Measurements from ENCODE around the gene MCOLN1.

MCOLN1 gene

DNA sequence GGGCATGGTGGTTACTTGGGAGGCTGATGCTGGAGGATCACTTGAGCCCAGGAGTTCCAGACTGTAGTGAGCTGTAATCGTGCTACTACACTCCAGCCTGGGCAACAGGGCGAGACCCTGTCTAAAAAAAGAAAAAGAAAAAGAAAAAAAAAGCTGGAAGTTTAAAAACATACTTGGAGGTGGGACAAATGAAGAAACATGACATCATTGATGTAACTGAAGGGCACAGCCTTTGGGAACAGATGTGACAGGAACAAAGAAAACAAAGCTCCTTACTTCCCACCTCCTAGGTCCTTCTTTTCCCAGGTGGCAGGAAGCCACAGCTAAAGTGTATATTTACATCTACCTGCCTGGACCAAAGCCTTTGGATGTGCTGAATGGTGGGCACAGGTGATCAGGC is 35.5 kb upstream of the MCOLN1 start:
- TF ChIP-seq RAD21 (IDR thresholded peaks at IDR 0.05; ENCODE audit: low read depth) = no peak
- TF ChIP-seq TEAD4 (IDR thresholded peaks at IDR 0.05) = no peak
- TF ChIP-seq CEBPB (IDR thresholded peaks at IDR 0.05) = no peak
- TF ChIP-seq, protein P1, sequence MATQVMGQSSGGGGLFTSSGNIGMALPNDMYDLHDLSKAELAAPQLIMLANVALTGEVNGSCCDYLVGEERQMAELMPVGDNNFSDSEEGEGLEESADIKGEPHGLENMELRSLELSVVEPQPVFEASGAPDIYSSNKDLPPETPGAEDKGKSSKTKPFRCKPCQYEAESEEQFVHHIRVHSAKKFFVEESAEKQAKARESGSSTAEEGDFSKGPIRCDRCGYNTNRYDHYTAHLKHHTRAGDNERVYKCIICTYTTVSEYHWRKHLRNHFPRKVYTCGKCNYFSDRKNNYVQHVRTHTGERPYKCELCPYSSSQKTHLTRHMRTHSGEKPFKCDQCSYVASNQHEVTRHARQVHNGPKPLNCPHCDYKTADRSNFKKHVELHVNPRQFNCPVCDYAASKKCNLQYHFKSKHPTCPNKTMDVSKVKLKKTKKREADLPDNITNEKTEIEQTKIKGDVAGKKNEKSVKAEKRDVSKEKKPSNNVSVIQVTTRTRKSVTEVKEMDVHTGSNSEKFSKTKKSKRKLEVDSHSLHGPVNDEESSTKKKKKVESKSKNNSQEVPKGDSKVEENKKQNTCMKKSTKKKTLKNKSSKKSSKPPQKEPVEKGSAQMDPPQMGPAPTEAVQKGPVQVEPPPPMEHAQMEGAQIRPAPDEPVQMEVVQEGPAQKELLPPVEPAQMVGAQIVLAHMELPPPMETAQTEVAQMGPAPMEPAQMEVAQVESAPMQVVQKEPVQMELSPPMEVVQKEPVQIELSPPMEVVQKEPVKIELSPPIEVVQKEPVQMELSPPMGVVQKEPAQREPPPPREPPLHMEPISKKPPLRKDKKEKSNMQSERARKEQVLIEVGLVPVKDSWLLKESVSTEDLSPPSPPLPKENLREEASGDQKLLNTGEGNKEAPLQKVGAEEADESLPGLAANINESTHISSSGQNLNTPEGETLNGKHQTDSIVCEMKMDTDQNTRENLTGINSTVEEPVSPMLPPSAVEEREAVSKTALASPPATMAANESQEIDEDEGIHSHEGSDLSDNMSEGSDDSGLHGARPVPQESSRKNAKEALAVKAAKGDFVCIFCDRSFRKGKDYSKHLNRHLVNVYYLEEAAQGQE (IDR thresholded peaks at IDR 0.05; ENCODE audit: low read depth) = no peak
- TF ChIP-seq TAF1 (IDR thresholded peaks at IDR 0.05; ENCODE audit: low read depth) = no peak
- TF ChIP-seq FOXM1 (IDR thresholded peaks at IDR 0.05; ENCODE audit: borderline replicate concordance, low read depth) = no peak
- TF ChIP-seq, protein P2, sequence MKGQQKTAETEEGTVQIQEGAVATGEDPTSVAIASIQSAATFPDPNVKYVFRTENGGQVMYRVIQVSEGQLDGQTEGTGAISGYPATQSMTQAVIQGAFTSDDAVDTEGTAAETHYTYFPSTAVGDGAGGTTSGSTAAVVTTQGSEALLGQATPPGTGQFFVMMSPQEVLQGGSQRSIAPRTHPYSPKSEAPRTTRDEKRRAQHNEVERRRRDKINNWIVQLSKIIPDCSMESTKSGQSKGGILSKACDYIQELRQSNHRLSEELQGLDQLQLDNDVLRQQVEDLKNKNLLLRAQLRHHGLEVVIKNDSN (IDR thresholded peaks at IDR 0.05) = no peak

DNA sequence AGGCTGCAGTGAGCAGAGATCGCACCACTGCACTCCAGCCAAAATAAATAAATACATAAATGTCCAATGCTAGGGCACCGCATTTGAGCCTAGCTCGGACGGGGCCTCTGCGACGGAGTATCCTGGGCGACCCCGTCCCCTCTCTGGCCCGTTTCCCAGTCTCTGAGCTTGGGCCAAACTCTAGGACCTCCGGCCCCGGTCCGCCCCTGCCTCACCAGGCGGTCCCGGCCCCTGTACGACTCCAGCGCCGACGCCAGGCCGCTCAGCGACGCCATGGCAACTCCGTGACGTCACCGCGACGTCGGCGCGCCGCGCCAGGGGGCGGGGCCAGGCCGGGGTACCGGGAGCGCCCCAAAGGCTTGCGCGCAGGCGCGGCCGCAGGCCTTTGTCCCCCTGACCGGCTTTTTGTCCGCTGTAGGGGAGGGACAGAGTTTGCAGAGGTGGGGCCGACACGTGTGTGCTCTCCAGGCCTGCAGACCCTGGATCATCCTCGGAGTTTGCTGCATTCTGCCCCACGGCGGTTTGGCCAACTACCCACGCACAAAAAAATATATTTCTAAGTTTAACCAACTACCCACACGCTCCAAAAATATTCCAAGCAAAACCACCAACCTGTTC is 33.6 kb upstream of the MCOLN1 start, which contains the start of gene PEX11G:
Gene PEX11G, minus strand, starts transcription at position 300 of the 618 bp plus-strand sequence. Its CDS starts 25 bp downstream, at position 275.
- TF ChIP-seq, protein P1 (IDR thresholded peaks at IDR 0.05; ENCODE audit: low read depth) = no peak
- TF ChIP-seq, protein P3, sequence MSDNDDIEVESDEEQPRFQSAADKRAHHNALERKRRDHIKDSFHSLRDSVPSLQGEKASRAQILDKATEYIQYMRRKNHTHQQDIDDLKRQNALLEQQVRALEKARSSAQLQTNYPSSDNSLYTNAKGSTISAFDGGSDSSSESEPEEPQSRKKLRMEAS (IDR thresholded peaks at IDR 0.05) = peak; percentile 81; the same call in 1 of the 2 replicates
- peak; percentile 91 for TF ChIP-seq CREB1 (IDR thresholded peaks at IDR 0.05; ENCODE audit: low read depth)
- no peak for TF ChIP-seq RAD21 (IDR thresholded peaks at IDR 0.05; ENCODE audit: low read depth)
- peak; percentile 79 for TF ChIP-seq YY1 (IDR thresholded peaks at IDR 0.05; ENCODE audit: low read depth)
- peak; percentile 59 for TF ChIP-seq TAF1 (IDR thresholded peaks at IDR 0.05; ENCODE audit: low read depth)
- TF ChIP-seq EGR1 (IDR thresholded peaks at IDR 0.05) = no peak

DNA sequence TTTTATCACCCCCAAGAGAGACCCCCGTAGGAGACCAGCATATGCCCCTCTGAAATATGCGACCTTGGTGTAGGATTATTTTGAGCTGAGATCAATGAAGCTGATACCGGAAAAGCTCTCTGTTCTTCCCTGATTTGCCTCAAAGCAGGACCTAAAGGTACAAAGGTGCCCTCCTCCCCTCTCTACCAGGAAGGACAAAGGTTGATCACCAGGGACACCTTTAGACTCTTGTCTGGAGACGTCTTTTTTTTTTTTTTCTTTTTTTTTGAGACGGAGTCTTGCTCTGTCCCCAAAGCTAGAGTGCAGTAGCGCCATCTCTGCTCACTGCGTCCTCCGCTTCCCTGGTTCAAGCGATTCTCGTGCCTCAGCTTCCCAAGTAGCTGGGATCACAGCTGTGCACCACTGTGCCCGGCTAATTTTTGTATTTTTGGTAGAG is 32.8 kb upstream of the MCOLN1 start:
- TF ChIP-seq CREB1 (IDR thresholded peaks at IDR 0.05; ENCODE audit: low read depth) = no peak

DNA sequence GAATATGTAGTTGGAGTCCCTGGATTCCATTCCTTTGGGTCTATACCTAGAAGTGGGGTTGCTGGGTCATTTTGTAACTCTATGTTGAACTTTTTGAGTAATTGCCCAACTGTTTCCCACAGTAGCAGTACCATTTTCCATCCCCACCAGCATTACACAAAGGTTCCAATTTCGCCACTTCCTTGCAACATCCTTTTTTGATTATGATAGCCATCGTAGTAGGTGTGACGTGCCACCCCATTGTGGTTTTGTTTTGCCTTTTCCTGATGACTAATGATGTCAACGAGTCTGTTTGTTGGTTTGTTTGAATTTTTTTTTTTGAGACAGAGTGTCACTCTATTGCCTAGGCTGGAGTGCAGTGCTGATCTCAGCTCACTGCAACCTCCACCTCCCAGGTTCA is 30.3 kb upstream of the MCOLN1 start:
- no peak for TF ChIP-seq ZBTB7A (IDR thresholded peaks at IDR 0.05; ENCODE audit: low read depth)
- TF ChIP-seq, protein P2 (IDR thresholded peaks at IDR 0.05) = no peak
- TF ChIP-seq TEAD4 (IDR thresholded peaks at IDR 0.05) = no peak

DNA sequence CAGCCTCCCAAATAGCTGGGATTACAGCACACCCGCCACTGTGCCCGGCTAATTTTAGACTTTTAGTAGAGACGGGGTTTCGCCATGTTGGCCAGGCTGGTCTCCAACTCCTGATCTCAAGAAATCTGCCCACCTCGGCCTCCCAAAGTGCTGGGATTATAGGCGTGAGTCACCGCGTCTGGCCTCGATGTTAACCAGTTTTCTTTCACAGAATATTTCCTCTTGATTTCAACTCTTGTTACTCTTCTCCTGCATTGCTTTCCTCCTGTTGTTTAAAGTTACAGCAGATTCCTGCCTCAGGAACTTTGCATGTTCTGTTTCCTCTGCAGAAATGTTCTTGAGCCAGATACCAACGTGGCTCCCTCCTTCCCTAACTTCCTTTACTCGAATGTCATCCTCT is 29.9 kb upstream of the MCOLN1 start:
- TF ChIP-seq TAF1 (IDR thresholded peaks at IDR 0.05; ENCODE audit: low read depth) (no peak), NFIC (IDR thresholded peaks at IDR 0.05) (no peak), CEBPB (IDR thresholded peaks at IDR 0.05) (no peak)
- TF ChIP-seq, protein P3 (IDR thresholded peaks at IDR 0.05) = no peak

DNA sequence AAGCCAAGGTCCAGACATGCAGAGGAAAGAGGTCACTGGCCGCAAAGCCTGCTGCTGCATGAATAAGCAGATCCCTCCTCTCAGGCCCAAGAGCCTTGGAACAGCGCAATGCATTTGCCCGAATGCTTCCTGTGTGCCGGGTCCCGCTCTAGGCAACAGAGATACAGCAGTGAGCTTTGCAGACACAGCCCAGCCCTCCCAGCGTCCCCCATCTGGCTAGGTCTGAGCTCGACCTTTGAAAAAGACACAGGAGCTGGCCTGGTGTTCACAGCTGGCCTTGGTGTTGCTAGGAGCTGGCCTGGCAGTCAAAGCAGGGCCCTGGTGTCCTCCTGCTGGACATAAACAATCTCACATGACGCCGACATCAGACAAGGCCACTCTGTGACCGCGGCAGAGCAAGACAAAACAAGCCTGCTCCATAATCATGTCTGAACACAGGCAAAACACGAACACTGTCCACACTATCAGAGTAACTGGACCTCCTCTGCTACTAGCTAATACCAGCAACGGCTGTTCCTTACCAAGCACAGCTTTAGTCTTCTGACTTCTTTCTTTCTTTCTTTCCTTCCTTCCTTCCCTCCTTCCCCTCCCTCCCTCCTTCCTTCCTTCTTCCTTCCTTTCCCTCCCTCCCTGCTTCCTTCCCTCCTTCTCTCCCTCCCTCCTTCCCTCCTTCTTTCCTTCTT is 27.9 kb upstream of the MCOLN1 start:
- TF ChIP-seq RAD21 (IDR thresholded peaks at IDR 0.05; ENCODE audit: low read depth) (no peak), EGR1 (IDR thresholded peaks at IDR 0.05) (no peak), TEAD4 (IDR thresholded peaks at IDR 0.05) (no peak), CREB1 (IDR thresholded peaks at IDR 0.05; ENCODE audit: low read depth) (no peak), NFIC (IDR thresholded peaks at IDR 0.05) (no peak), FOXM1 (IDR thresholded peaks at IDR 0.05; ENCODE audit: borderline replicate concordance, low read depth) (no peak)
- TF ChIP-seq, protein P3 (IDR thresholded peaks at IDR 0.05) = no peak
- TF ChIP-seq, protein P2 (IDR thresholded peaks at IDR 0.05) = no peak
